HUES64 (cell line): ENCODE data around the gene SSR2.

Experiments used
- H3K27ac ChIP-seq: 2 replicates; pipeline ENCODE4 v1.7.0; 2013; ENCODE audit warnings: low read depth, low read length, inconsistent platforms
- H3K27me3 ChIP-seq: 2 replicates; pipeline ENCODE4 v1.6.1; 2013; ENCODE audit warnings: mild to moderate bottlenecking, low read length; ENCODE audit not compliant: insufficient read depth
- H3K36me3 ChIP-seq: 2 replicates; pipeline ENCODE4 v1.6.1; 2013; ENCODE audit warnings: mild to moderate bottlenecking, low read length; ENCODE audit not compliant: insufficient read depth
- H3K4me1 ChIP-seq: 2 replicates; pipeline ENCODE4 v1.6.1; 2013; ENCODE audit warnings: mild to moderate bottlenecking, low read length, moderate library complexity; ENCODE audit not compliant: insufficient read depth
- H3K4me3 ChIP-seq: 2 replicates; pipeline ENCODE4 v1.5.1; 2013; ENCODE audit warnings: mild to moderate bottlenecking, low read length, moderate library complexity
- H3K9ac ChIP-seq: 2 replicates; pipeline ENCODE4 v1.6.1; 2013; ENCODE audit warnings: mild to moderate bottlenecking, low read depth, low read length
- H3K9me3 ChIP-seq: 2 replicates; pipeline ENCODE4 v1.6.1; 2013; ENCODE audit warnings: low read depth, low read length; ENCODE audit not compliant: insufficient read depth
- WGBS: fragments of 150-250, 120-280 bp; methylation state at CpG from one replicate; pipeline ENCODE4 v1.1.7; 2013; ENCODE audit warnings: missing lambda C conversion rate; 5-methylcytosine and 5-hydroxymethylcytosine counted together

The SSR2 gene

DNA sequence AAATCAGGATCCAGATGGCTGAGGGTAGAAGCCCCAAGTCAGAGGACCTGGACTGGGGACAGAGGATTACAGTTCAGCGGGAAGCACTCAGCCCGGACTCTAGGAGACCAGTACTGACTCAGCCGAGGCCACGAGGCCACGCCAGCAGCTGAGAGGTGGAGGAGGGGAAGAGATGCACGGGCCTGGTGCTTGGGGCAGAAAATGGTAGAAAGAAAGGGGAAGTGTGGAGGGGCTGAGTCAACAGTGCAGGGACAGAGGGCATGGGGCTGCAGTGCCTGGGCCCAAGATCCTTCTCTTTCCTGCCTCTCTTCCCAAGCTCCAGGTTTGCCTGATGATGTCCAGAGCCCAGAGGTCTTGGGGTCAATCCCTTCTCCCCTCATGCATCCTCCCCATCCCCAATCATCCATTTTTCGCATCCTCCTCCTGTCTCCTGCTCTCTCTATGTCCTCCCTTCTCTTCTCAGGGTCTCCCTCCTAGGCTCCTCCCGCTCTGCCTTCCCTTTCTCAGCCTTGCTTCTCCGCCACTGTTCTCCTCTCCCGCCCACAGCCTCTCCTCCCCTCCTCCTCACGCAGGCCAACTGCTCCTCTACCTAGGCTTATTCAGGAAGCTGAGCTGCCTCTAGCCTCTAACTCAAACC, 50.1 kb downstream of the SSR2 start:
- H3K4me3 ChIP-seq = no peak overlapping the region
- H3K27me3 ChIP-seq = no peaks in the 10 kb centered on the region
- peaks cover 56% of the 10 kb centered on the region for H3K4me1 ChIP-seq
- no peak overlapping the region for H3K9ac ChIP-seq
- WGBS = 48% methylated on average over 11 of the region's 11 CpGs
- H3K27ac ChIP-seq = no peak overlapping the region
- H3K36me3 ChIP-seq = peaks cover 40% of the 10 kb centered on the region
- H3K9me3 ChIP-seq = no peaks in the 10 kb centered on the region

DNA sequence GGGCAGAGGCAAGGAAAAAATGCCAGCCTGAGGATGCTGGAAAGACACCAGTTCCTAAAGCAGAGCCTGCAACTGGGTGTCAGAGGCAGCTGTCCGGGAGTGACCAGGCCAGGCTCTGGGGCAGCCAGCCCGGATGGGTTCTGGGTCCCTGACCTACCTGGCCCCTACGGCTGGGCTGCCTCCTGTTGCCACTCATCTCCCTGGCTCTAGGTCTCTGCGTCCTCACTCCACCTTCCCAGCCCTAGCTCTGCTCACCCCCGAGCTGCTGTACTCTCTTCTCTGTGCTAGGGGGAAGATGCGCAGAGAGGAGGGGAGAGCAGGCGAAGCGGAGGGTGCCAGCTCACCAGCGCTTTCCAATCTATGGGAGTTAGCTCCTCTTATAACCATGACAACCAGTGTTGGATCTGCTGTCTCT, 51.4 kb downstream of the SSR2 start:
- no peak overlapping the region for H3K9ac ChIP-seq
- H3K27ac ChIP-seq = no peak overlapping the region
- H3K4me3 ChIP-seq = no peak overlapping the region
- peaks cover 43% of the 10 kb centered on the region for H3K4me1 ChIP-seq
- 90% methylated on average over 9 of the region's 9 CpGs for WGBS
- no peaks in the 10 kb centered on the region for H3K9me3 ChIP-seq
- no peaks in the 10 kb centered on the region for H3K27me3 ChIP-seq
- peaks cover 53% of the 10 kb centered on the region for H3K36me3 ChIP-seq

DNA sequence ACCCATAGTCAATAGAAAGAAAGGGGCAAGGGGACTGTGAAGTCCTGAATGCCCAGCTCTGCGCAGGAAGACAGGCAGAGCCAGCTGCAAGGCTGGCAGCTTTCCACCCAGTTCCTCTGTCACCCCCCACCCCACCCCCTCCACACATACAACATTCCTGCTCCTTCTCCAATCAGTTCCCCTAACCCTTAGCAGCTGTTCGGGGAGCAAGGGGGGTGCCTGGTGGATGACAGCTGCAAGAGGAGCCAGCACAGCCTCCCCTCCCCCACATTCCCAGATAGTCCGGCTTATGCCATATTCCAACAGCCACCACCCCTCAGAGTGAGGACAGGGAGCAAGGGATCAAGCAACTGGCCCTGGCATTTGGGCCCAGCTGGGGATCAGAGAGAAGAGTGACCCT, 52.1 kb downstream of the SSR2 start:
- no peak overlapping the region for H3K27ac ChIP-seq
- no peaks in the 10 kb centered on the region for H3K9me3 ChIP-seq
- 96% methylated on average over 3 of the region's 3 CpGs for WGBS
- H3K27me3 ChIP-seq = no peaks in the 10 kb centered on the region
- H3K36me3 ChIP-seq = peaks cover 58% of the 10 kb centered on the region
- H3K9ac ChIP-seq = no peak overlapping the region
- no peak overlapping the region for H3K4me3 ChIP-seq
- peaks cover 39% of the 10 kb centered on the region for H3K4me1 ChIP-seq

DNA sequence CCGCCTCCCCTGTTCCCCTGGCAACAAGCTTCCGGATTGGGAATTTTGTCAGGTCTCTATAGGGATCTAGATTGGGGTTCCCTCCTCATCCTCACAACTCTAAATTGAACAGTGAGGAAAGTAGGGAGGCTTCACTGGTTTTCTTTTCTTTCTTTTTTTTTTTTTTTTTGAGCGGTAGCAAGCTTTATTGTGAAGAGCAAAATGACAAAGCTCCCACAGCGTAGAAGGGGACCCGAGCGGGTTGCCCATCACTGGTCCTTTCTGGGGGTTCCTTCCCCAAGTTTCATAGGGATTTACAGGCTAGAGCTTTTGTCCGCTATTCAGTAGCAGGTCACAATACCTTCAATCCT, 52.7 kb downstream of the SSR2 start:
- no peak overlapping the region for H3K9ac ChIP-seq
- H3K4me3 ChIP-seq = no peak overlapping the region
- H3K27me3 ChIP-seq = no peaks in the 10 kb centered on the region
- no peaks in the 10 kb centered on the region for H3K9me3 ChIP-seq
- H3K27ac ChIP-seq = no peak overlapping the region; the same call in 1 of the 2 replicates
- 86% methylated on average over 6 of the region's 7 CpGs for WGBS
- H3K36me3 ChIP-seq = peaks cover 63% of the 10 kb centered on the region
- H3K4me1 ChIP-seq = peaks cover 39% of the 10 kb centered on the region

DNA sequence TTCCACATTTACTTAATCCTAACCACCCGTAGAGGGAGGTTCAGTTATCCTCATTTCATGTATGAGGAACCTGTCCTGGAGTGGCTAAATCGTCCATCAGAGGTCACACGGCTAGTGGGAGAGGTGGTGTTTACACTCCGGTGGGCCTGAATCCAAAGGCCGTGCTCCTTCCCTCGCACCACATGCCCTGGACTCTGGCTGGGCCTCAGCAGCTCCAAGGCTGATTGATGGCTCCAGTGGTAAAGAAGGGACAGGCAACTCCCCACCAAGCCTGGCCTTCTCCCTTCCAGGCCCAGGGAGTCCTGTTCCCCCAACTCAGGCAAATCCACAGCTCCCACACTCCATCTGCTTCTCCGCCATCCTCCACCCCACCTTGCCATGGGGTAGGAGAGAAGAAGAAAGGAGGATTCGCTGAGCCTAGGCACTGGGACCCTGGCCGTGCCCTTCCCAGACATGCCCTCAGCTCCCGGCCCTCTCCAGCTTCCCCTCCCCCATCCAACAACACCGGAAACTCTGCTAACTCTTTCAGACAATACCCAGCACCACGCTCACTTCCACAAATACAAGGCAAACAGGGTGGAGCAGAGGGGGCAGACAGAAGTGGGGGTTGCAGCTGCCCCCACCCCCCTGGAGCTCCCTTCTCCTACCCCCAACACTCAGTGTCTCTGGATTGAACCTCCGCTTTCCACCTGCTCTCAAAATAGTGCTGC, 53.3 kb downstream of the SSR2 start:
- Histone ChIP-seq H3K36me3 (peaks cover 68% of the 10 kb centered on the region), H3K4me3 (no peak overlapping the region), H3K4me1 (peaks cover 39% of the 10 kb centered on the region), H3K9me3 (no peaks in the 10 kb centered on the region), H3K27ac (peak overlapping the region; percentile 70), H3K9ac (peak overlapping the region; percentile 54), H3K27me3 (no peaks in the 10 kb centered on the region)
- 66% methylated on average over 12 of the region's 13 CpGs for WGBS

DNA sequence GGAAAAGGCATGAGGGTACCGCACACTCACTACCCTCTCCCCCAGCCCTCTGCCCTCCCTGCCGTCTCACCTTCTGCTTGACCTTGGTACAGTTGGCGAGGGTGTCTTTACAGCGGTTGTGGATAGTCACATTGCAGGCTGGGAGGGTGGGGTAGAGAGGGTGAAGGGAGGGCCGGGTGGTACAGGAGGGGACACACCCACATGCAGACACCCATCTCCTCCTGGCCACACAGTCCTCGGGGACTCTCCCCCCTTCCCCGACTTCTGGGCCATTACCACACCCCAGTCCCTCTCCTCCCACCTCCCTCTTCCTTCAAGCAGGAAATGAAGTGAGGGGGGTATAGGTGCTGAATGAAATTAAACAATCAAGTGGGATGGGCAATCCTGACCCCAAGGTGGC, 54.0 kb downstream of the SSR2 start:
- Histone ChIP-seq H3K9me3 (no peaks in the 10 kb centered on the region), H3K9ac (no peak overlapping the region), H3K27me3 (no peaks in the 10 kb centered on the region), H3K4me1 (peaks cover 37% of the 10 kb centered on the region), H3K27ac (no peak overlapping the region; the same call in 1 of the 2 replicates), H3K36me3 (peaks cover 73% of the 10 kb centered on the region), H3K4me3 (no peak overlapping the region)
- 94% methylated on average over 6 of the region's 7 CpGs for WGBS

DNA sequence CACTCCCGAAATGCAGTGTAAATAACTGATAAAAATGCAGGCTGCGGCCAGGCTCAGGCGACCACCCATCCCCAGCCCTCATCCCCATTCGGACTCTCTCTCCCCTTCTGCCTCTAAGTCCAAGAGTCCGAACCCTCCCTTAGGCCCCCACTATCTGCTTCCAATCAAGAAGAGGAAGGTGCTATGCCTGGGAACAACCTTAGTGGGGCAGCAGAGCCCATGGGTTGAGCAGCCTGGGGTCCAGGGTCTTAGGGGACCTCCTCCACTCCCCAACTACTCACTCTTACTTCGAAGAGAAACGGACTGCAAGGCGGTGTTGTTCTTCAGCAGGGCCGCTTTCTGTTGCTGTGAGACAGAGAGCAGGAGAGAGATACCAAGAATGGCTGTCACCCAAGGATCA, 54.6 kb downstream of the SSR2 start:
- H3K27me3 ChIP-seq = no peaks in the 10 kb centered on the region
- H3K4me3 ChIP-seq = no peak overlapping the region
- H3K36me3 ChIP-seq = peaks cover 78% of the 10 kb centered on the region
- WGBS = 90% methylated on average over 9 of the region's 9 CpGs
- no peak overlapping the region for H3K27ac ChIP-seq
- no peak overlapping the region for H3K9ac ChIP-seq
- no peaks in the 10 kb centered on the region for H3K9me3 ChIP-seq
- H3K4me1 ChIP-seq = peaks cover 37% of the 10 kb centered on the region

DNA sequence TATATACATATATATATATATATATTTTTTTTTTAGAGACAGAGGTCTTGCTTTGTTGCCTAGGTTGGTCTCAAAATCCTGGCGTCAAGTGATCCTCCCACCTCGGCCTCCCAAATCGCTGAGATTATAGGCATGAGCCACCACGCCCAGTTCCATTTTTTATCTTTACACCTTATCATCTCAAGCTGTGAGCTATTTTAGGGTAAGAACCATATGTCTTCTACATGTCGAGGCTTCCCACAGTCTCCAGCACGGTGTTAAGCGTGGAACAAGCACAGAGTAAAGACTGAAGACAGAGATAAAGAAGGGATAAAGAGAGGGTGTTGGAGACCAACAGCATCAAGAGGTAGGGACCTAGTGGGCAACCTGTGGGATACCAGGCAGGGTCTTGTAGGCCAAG, 56.6 kb downstream of the SSR2 start:
- H3K9ac ChIP-seq = no peak overlapping the region

DNA sequence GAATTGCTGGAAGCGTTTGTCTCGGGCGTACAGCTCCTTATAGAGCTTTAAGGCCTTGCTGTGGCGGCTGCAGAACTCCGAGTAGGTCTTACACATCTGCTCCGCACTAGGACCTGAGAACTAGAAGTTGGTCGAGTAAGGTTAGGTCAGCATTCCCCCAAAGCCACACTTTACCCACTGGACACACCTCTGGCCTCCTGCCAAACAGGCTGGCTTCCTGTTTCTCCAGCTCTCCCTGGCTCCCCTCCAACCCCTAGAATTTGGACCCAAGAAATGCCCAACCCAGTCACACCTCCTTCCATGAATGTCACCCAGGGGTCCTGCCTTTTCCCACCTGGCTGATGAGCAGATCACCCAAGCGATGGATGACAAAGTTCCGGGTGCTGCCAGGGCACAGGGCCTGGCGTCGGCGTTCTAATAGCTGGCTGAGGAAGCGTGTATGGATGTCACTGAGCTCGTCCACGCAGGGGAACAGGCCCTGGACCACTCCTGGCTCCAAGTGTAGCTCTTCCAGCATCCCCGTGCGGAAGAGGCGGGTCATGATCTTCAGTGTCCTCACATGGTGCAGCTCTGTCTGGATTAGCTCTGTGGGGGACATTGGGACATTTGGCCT, 58.0 kb downstream of the SSR2 start:
- Histone ChIP-seq H3K27ac (no peak overlapping the region), H3K27me3 (no peaks in the 10 kb centered on the region), H3K4me1 (peaks cover 8% of the 10 kb centered on the region), H3K9me3 (no peaks in the 10 kb centered on the region), H3K4me3 (no peak overlapping the region), H3K36me3 (peaks cover 96% of the 10 kb centered on the region), H3K9ac (no peak overlapping the region)
- WGBS = 96% methylated on average over 18 of the region's 18 CpGs

More for the DNA sequence above, 56.6 kb downstream of the SSR2 start:
- no peaks in the 10 kb centered on the region for H3K9me3 ChIP-seq
- H3K4me3 ChIP-seq = no peak overlapping the region
- H3K27me3 ChIP-seq = no peaks in the 10 kb centered on the region
- H3K4me1 ChIP-seq = peaks cover 23% of the 10 kb centered on the region
- 95% methylated on average over 7 of the region's 7 CpGs for WGBS
- peaks cover 94% of the 10 kb centered on the region for H3K36me3 ChIP-seq
- H3K27ac ChIP-seq = no peak overlapping the region

DNA sequence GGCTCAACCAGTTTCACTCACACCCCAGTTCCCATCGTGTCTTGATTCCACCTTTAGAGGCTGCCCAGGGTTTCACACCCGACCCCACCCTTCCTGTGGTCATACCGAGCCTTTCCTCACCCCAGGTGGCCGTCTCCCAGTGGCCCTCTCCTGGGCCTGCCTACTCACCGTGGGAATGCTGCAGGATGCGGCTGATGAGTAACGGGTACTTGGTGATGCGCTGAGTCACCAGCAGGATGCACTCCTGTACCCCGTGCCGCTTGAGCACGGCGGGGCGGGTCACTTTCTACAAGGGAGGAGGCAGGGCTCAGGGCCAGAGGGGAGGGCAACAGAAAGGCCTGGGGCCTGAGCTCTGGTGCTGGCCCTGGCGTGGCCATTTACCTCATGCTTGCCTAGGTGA, 58.8 kb downstream of the SSR2 start:
- WGBS = 83% methylated on average over 14 of the region's 14 CpGs
- Histone ChIP-seq H3K4me1 (0 out of 2 replicates have a peak, but pooled peaks cover under 1% of the 10 kb centered on the region), H3K9ac (no peak overlapping the region), H3K9me3 (no peaks in the 10 kb centered on the region), H3K27ac (no peak overlapping the region), H3K27me3 (no peaks in the 10 kb centered on the region), H3K36me3 (peaks cover 96% of the 10 kb centered on the region), H3K4me3 (no peak overlapping the region)

DNA sequence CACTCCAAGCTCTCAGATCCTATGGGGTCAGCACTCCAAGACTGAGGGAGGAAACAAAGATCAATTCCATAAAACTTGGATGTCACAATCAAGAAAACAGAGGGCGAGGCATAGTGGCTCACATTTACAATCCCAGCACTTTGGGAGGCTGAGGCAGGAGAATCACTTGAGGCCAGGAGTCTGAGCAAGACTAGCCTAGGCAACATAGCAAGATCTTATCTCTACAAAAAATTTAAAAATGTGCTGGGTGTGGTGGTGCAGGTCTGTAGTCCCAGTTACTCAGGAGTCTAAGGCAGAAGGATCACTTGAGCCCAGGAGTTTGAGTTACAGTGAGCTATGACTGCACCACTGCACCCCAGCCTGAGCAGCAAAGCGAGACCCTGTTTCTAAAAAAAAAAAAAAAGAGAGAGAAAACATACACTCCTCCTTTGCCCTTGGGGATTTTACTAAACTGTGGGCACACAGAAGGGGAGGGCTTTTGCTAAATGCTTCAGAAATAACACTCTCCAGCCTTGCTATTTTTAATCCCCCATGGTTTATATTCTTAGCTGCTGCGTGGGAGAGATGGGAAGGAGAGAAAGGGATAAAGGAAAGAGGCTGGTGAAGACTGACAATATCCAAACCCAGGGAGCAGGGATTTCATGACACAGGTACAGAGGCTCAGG, 60.5 kb downstream of the SSR2 start:
- WGBS = 97% methylated on average over 3 of the region's 3 CpGs
- Histone ChIP-seq H3K4me3 (no peak overlapping the region), H3K9ac (no peak overlapping the region), H3K9me3 (no peaks in the 10 kb centered on the region), H3K27me3 (no peaks in the 10 kb centered on the region), H3K4me1 (no peaks in the 10 kb centered on the region), H3K27ac (no peak overlapping the region), H3K36me3 (peaks cover 96% of the 10 kb centered on the region)
